ENCODE measurements around the gene VSTM2A.

GRCh38 chr7:54560198-54560597 is 18.0 kb downstream of the VSTM2A start:
- TF ChIP-seq POLR2A (IDR thresholded peaks at IDR 0.05; ENCODE audit: low read length) = no peak
- TF ChIP-seq CTCF (IDR thresholded peaks at IDR 0.05) = no peak
- TF ChIP-seq CEBPB (IDR thresholded peaks at IDR 0.05) = no peak
- no peak for TF ChIP-seq HDAC2 (IDR thresholded peaks at IDR 0.05)
- no peak for TF ChIP-seq JUN (IDR thresholded peaks at IDR 0.05)
- no peak for TF ChIP-seq MAX (IDR thresholded peaks at IDR 0.05)
